GM19455 (cell line): ENCODE measurements around the gene BLVRA.
"Not testable (repeated sequence)": the region's sequence is repeated elsewhere in the genome, so short reads cannot be mapped to it uniquely, and the experiment has no call there.

Experiments used
- ATAC-seq: cut with Tn5 transposase; IDR thresholded peaks from one replicate; pipeline ENCODE4 v1.9.1; 2021; ENCODE audit not compliant: unreplicated experiment

The BLVRA gene

GRCh38 chr7:43768887-43769272, 10.4 kb downstream of the BLVRA start:
- ATAC-seq, result no peak

- no peak for ATAC-seq
Measured at GRCh38 chr7:43769281-43769680, 10.8 kb downstream of the BLVRA start.

GRCh38 chr7:43769791-43770465, 11.4 kb downstream of the BLVRA start:
- ATAC-seq, result no peak

GRCh38 chr7:43771128-43771527, 12.6 kb downstream of the BLVRA start:
- ATAC-seq, result no peak

- ATAC-seq, result no peak
Measured at GRCh38 chr7:43771573-43771972, 13.1 kb downstream of the BLVRA start.

GRCh38 chr7:43773268-43773667, 14.8 kb downstream of the BLVRA start:
- not testable (repeated sequence) for ATAC-seq

- not testable (repeated sequence) for ATAC-seq
Measured at GRCh38 chr7:43775255-43775654, 16.8 kb downstream of the BLVRA start.

GRCh38 chr7:43778293-43779044, 20.0 kb downstream of the BLVRA start:
- not testable (repeated sequence) for ATAC-seq

- ATAC-seq, result no peak
Measured at GRCh38 chr7:43779045-43779812, 20.7 kb downstream of the BLVRA start.

- ATAC-seq, result no peak
Measured at GRCh38 chr7:43781726-43782607, 23.5 kb downstream of the BLVRA start.

GRCh38 chr7:43782768-43783555, 24.5 kb downstream of the BLVRA start:
- no peak for ATAC-seq

GRCh38 chr7:43784030-43784584, 25.6 kb downstream of the BLVRA start:
- ATAC-seq, result peak; percentile 26

GRCh38 chr7:43784585-43785087, 26.2 kb downstream of the BLVRA start:
- ATAC-seq, result peak; percentile 94

GRCh38 chr7:43785420-43785819, 26.9 kb downstream of the BLVRA start:
- ATAC-seq, result no peak

- ATAC-seq, result no peak
Measured at GRCh38 chr7:43787771-43788170, 29.3 kb downstream of the BLVRA start.

- ATAC-seq, result no peak
Measured at GRCh38 chr7:43790006-43790405, 31.5 kb downstream of the BLVRA start.

GRCh38 chr7:43790834-43791233, 32.4 kb downstream of the BLVRA start:
- ATAC-seq, result no peak

GRCh38 chr7:43791665-43792064, 33.2 kb downstream of the BLVRA start:
- no peak for ATAC-seq

- ATAC-seq, result no peak
Measured at GRCh38 chr7:43792471-43793150, 34.1 kb downstream of the BLVRA start.
